HCT116 (cell line): ENCODE data around the gene C7orf25. TPM values are rescaled to one million over a fixed set of nuclear protein-coding genes. Genes with fewer than 3 reads are reported as not detected.

Experiments used
- ATAC-seq: fragments of 200-7000 bp; cut with Tn5 transposase; 2 replicates; pipeline ENCODE4 v1.9.1; 2020; ENCODE audit warnings: mild to moderate bottlenecking, moderate library complexity
- BruUV-seq: library from RNA; stranded (reverse); fragments of 400-500 nt; replicated peaks from 2 replicates; lab custom pipeline; 2021; lab: Mats Ljungman, UMichigan
- CTCF ChIA-PET: fragments of 300-600 bp; sonication (Branson Sonifier 250); formaldehyde crosslinking; loops from one replicate; lab custom pipeline; 2021; ENCODE audit warnings: antibody characterized with exemption; lab: Charles Lee
- POLR2A ChIA-PET: fragments of 300-600, 350-600 bp; sonication (Branson Sonifier 250); formaldehyde crosslinking; loops from one replicate; lab custom pipeline; 2021; ENCODE audit warnings: antibody characterized with exemption; lab: Charles Lee
- RAD21 ChIA-PET, 2 experiments: fragments of 300-600 bp; sonication (Branson Sonifier 250); formaldehyde crosslinking; loops; one replicate each; lab custom pipeline; 2023; ENCODE audit warnings: low total read pairs in 2 of 2; ENCODE audit not compliant: uncharacterized antibody in 2 of 2, unreplicated experiment in 2 of 2, low non-redundant PET in 1 of 2; lab: Charles Lee
- DNase-seq: peaks from one replicate; pipeline ENCODE4 v3.0.0-alpha.2; 2010; ENCODE audit warnings: low read depth, low spot score
- H2AFZ ChIP-seq: fragments of 200-600 bp; shearing (Covaris generic), sonication (generic); 2 replicates; pipeline ENCODE4 v1.6.1; 2017; ENCODE audit warnings: low read depth, mixed run types, mixed read lengths, antibody characterized with exemption, low read length; ENCODE audit not compliant: poor library complexity, severe bottlenecking
- H3K27ac ChIP-seq: 2 replicates; pipeline ENCODE4 v1.5.1; 2012; ENCODE audit warnings: low read depth, low read length
- H3K27me3 ChIP-seq: fragments of 200-600 bp; sonication (generic); 2 replicates; pipeline ENCODE4 v1.6.1; 2016; ENCODE audit warnings: mixed run types, low read length, mixed read lengths; ENCODE audit not compliant: insufficient read depth
- H3K36me3 ChIP-seq, 2 experiments: fragments of 200-500 bp in 1 of 2; fragments of 200-600 bp in 1 of 2; sonication (Bioruptor generic) in 1 of 2; sonication (generic) in 1 of 2; 2 replicates each; pipeline versions ENCODE4 v1.5.1 to v1.6.1; 2014 to 2016; ENCODE audit warnings: low read length in 2 of 2, inconsistent platforms in 1 of 2, mixed read lengths in 1 of 2, mixed run types in 1 of 2; ENCODE audit not compliant: insufficient read depth in 2 of 2, control insufficient read depth in 1 of 2
- H3K4me1 ChIP-seq, 2 experiments: fragments of 200-600 bp in 1 of 2; sonication (generic) in 1 of 2; 2 replicates each; pipeline versions ENCODE4 v1.5.1 to v1.6.1; 2012 to 2017; ENCODE audit warnings: low read length in 2 of 2, inconsistent platforms in 1 of 2, mild to moderate bottlenecking in 1 of 2, mixed read lengths in 1 of 2, mixed run types in 1 of 2, moderate library complexity in 1 of 2; ENCODE audit not compliant: insufficient read depth in 2 of 2, control insufficient read depth in 1 of 2
- H3K4me2 ChIP-seq: fragments of 200-600 bp; sonication (generic); 2 replicates; pipeline ENCODE4 v1.6.1; 2017; ENCODE audit warnings: mixed run types, low read length, mixed read lengths
- H3K4me3 ChIP-seq, 2 experiments: fragments of 200-600 bp in 1 of 2; sonication (generic) in 1 of 2; replicated peaks in 1 of 2; 2 replicates each; pipeline ENCODE4 v1.5.1; 2011 to 2016; ENCODE audit warnings: low read length in 2 of 2, control low read depth in 1 of 2, low read depth in 1 of 2, mild to moderate bottlenecking in 1 of 2, mixed read lengths in 1 of 2, mixed run types in 1 of 2
- H3K79me2 ChIP-seq: fragments of 200-600 bp; sonication (generic); 2 replicates; pipeline ENCODE4 v1.6.1; 2017; ENCODE audit warnings: mild to moderate bottlenecking, mixed run types, low read length, moderate library complexity, mixed read lengths; ENCODE audit not compliant: insufficient read depth
- H3K9ac ChIP-seq: fragments of 200-600 bp; sonication (generic); 2 replicates; pipeline ENCODE4 v1.6.1; 2016; ENCODE audit warnings: low read length, mixed read lengths
- H3K9me2 ChIP-seq: fragments of 200-600 bp; sonication (generic), shearing (Covaris generic); 2 replicates; pipeline ENCODE4 v1.6.1; 2017; ENCODE audit warnings: mixed run types, mild to moderate bottlenecking, moderate library complexity; ENCODE audit not compliant: insufficient read depth
- H3K9me3 ChIP-seq, 2 experiments: fragments of 200-500 bp in 1 of 2; fragments of 200-600 bp in 1 of 2; sonication (Bioruptor generic) in 1 of 2; sonication (generic) in 1 of 2; 2 replicates each; pipeline ENCODE4 v1.6.1; 2014 to 2017; ENCODE audit warnings: low read length in 2 of 2, mixed read lengths in 2 of 2, inconsistent platforms in 1 of 2, low read depth in 1 of 2, mild to moderate bottlenecking in 1 of 2, mixed run types in 1 of 2, moderate library complexity in 1 of 2; ENCODE audit not compliant: control insufficient read depth in 1 of 2, insufficient read depth in 1 of 2
- H4K20me1 ChIP-seq: fragments of 200-600 bp; sonication (generic), shearing (Covaris generic); 2 replicates; pipeline ENCODE4 v1.6.1; 2017; ENCODE audit warnings: mixed run types, mild to moderate bottlenecking, moderate library complexity; ENCODE audit not compliant: insufficient read depth
- CBX3 ChIP-seq: IDR thresholded peaks from 2 replicates; pipeline ENCODE4 v1.6.1; 2012; ENCODE audit warnings: low read depth
- CEBPB ChIP-seq: IDR thresholded peaks from 2 replicates; pipeline ENCODE4 v1.6.1; 2012; ENCODE audit warnings: low read depth
- EGR1 ChIP-seq: IDR thresholded peaks from 2 replicates; pipeline ENCODE4 v1.6.1; 2012; ENCODE audit warnings: low read depth
- JUND ChIP-seq: IDR thresholded peaks from 2 replicates; pipeline ENCODE4 v1.6.1; 2012
- RAD21 ChIP-seq: IDR thresholded peaks from 2 replicates; pipeline ENCODE4 v1.6.1; 2012; ENCODE audit warnings: low read depth, mild to moderate bottlenecking
- SIN3A ChIP-seq: IDR thresholded peaks from 2 replicates; pipeline ENCODE4 v1.6.1; 2012; ENCODE audit warnings: low read depth
- TCF7L2 ChIP-seq: IDR thresholded peaks from 2 replicates; pipeline ENCODE4 v1.7.0; 2011; ENCODE audit warnings: borderline replicate concordance, inconsistent platforms; ENCODE audit not compliant: insufficient read depth, insufficient read length; ENCODE audit errors: extremely low read depth
- ZNF274 ChIP-seq: fragments of 200-500 bp; sonication (Bioruptor generic); IDR thresholded peaks from 2 replicates; pipeline ENCODE4 v1.6.1; 2014; ENCODE audit warnings: mild to moderate bottlenecking, low read depth, low read length, inconsistent platforms
- intact Hi-C: fragments of 100-400 bp; cut with micrococcal nuclease; formaldehyde crosslinking; loops from 2 replicates; pipeline ENCODE4 v1.10.0; 2022
- total RNA-seq: library from RNA; stranded (reverse); gene quantifications from one replicate; pipeline ENCODE4 v1.2.1, GENCODE V29; 2021; ENCODE audit not compliant: unreplicated experiment
- TF ChIP-seq, protein P1 (sequence below): IDR thresholded peaks from 2 replicates; pipeline ENCODE4 v1.6.1; 2012; ENCODE audit warnings: low read depth
- TF ChIP-seq, protein P2 (sequence below): IDR thresholded peaks from 2 replicates; pipeline ENCODE4 v1.6.1; 2012

The C7orf25 gene
- total RNA-seq, 1 experiment from 2014 or later = 5.3 TPM

GRCh38 chr7:42893346-42894240 is 18.3 kb downstream of the C7orf25 start:
- Histone ChIP-seq H2AFZ (no peak overlapping the region), H3K9me2 (no peaks in the 10 kb centered on the region), H3K4me1 (no peaks in the 10 kb centered on the region; a peak in 1 of 4 replicates), H4K20me1 (no peaks in the 10 kb centered on the region), H3K27me3 (no peaks in the 10 kb centered on the region; the same call in 1 of the 2 replicates), H3K9me3 (no peaks in the 10 kb centered on the region), H3K36me3 (no peaks in the 10 kb centered on the region), H3K4me3 (no peak overlapping the region), H3K9ac (no peak overlapping the region), H3K79me2 (no peaks in the 10 kb centered on the region), H3K4me2 (no peak overlapping the region), H3K27ac (no peak overlapping the region)
- ATAC-seq (no peak), DNase-seq (no peak)
- RAD21 ChIA-PET = no interaction called here
- intact Hi-C loops = no loop called here
- TF ChIP-seq EGR1 (no peak), JUND (no peak), ZNF274 (no peak), CEBPB (no peak), SIN3A (no peak), RAD21 (no peak), CBX3 (no peak), TCF7L2 (no peak)
- TF ChIP-seq, protein P1, sequence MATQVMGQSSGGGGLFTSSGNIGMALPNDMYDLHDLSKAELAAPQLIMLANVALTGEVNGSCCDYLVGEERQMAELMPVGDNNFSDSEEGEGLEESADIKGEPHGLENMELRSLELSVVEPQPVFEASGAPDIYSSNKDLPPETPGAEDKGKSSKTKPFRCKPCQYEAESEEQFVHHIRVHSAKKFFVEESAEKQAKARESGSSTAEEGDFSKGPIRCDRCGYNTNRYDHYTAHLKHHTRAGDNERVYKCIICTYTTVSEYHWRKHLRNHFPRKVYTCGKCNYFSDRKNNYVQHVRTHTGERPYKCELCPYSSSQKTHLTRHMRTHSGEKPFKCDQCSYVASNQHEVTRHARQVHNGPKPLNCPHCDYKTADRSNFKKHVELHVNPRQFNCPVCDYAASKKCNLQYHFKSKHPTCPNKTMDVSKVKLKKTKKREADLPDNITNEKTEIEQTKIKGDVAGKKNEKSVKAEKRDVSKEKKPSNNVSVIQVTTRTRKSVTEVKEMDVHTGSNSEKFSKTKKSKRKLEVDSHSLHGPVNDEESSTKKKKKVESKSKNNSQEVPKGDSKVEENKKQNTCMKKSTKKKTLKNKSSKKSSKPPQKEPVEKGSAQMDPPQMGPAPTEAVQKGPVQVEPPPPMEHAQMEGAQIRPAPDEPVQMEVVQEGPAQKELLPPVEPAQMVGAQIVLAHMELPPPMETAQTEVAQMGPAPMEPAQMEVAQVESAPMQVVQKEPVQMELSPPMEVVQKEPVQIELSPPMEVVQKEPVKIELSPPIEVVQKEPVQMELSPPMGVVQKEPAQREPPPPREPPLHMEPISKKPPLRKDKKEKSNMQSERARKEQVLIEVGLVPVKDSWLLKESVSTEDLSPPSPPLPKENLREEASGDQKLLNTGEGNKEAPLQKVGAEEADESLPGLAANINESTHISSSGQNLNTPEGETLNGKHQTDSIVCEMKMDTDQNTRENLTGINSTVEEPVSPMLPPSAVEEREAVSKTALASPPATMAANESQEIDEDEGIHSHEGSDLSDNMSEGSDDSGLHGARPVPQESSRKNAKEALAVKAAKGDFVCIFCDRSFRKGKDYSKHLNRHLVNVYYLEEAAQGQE = no peak
- TF ChIP-seq, protein P2, sequence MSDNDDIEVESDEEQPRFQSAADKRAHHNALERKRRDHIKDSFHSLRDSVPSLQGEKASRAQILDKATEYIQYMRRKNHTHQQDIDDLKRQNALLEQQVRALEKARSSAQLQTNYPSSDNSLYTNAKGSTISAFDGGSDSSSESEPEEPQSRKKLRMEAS = no peak
- BruUV-seq = no TSS peak
- CTCF ChIA-PET = no interaction called here
- POLR2A ChIA-PET = no interaction called here
